GM21786 (cell line): Measurements from ENCODE around the gene USP15.

Source experiments
- ATAC-seq: cut with Tn5 transposase; IDR thresholded peaks from one replicate; pipeline ENCODE4 v1.9.1; 2021; ENCODE audit not compliant: unreplicated experiment

Gene USP15

GRCh38 chr12:62256408-62257096 lies 3.7 kb upstream of the USP15 start:
- no peak for ATAC-seq

GRCh38 chr12:62258231-62258630 lies 2.0 kb upstream of the USP15 start:
- no peak for ATAC-seq

GRCh38 chr12:62258941-62259630 lies 1.1 kb upstream of the USP15 start:
- ATAC-seq = no peak

GRCh38 chr12:62259631-62259992 lies 592 bp upstream of the USP15 start:
- ATAC-seq = peak; percentile 10

- ATAC-seq = peak; percentile 34
Measured at GRCh38 chr12:62260733-62261683, 804 bp downstream of the USP15 start.

- ATAC-seq = no peak
Measured at GRCh38 chr12:62261876-62262517, 1.8 kb downstream of the USP15 start.

GRCh38 chr12:62263232-62263631 lies 3.0 kb downstream of the USP15 start:
- ATAC-seq = no peak

GRCh38 chr12:62263966-62264365 lies 3.8 kb downstream of the USP15 start:
- ATAC-seq = no peak

GRCh38 chr12:62264706-62265105 lies 4.5 kb downstream of the USP15 start:
- no peak for ATAC-seq

GRCh38 chr12:62265511-62265910 lies 5.3 kb downstream of the USP15 start:
- no peak for ATAC-seq

GRCh38 chr12:62267026-62267425 lies 6.8 kb downstream of the USP15 start:
- ATAC-seq = no peak

GRCh38 chr12:62267480-62267879 lies 7.3 kb downstream of the USP15 start:
- peak; percentile 56 for ATAC-seq

GRCh38 chr12:62268956-62269355 lies 8.8 kb downstream of the USP15 start:
- ATAC-seq = no peak

GRCh38 chr12:62269464-62270228 lies 9.4 kb downstream of the USP15 start:
- ATAC-seq = no peak

GRCh38 chr12:62270384-62270783 lies 10.2 kb downstream of the USP15 start:
- no peak for ATAC-seq

- ATAC-seq = no peak
Measured at GRCh38 chr12:62270872-62271271, 10.7 kb downstream of the USP15 start.

GRCh38 chr12:62272936-62273552 lies 12.8 kb downstream of the USP15 start:
- no peak for ATAC-seq

GRCh38 chr12:62273724-62274380 lies 13.6 kb downstream of the USP15 start:
- no peak for ATAC-seq

GRCh38 chr12:62278022-62278421 lies 17.8 kb downstream of the USP15 start:
- ATAC-seq = no peak
